Measurements from ENCODE around the gene SCLT1.

- no peak for TF ChIP-seq CTCF (IDR thresholded peaks at IDR 0.05)
- TF ChIP-seq EZH2 (IDR thresholded peaks at IDR 0.05; ENCODE audit: borderline replicate concordance, insufficient read depth, low read depth, low read length, poor library complexity, severe bottlenecking) = no peak
Observed at GRCh38 chr4:129111919-129112318, 18.6 kb upstream of the SCLT1 start.

All from B cell (primary cell).